Mesenchymal stem cell (in vitro differentiated cells and primary cell): ENCODE results near the gene DPEP2NB.
A peak's percentile ranks its signal among the peaks of the same experiment; 100 is the strongest.

ENCODE experiments used
- DNase-seq: peaks from one replicate; pipeline ENCODE4 v3.0.0-alpha.2; 2013
- H2AFZ ChIP-seq: one replicate; pipeline ENCODE4 v1.6.1; 2013; ENCODE audit warnings: low read depth, mild to moderate bottlenecking, control low read depth, inconsistent platforms, low read length, moderate library complexity
- H2AK5ac ChIP-seq: 2 replicates; pipeline ENCODE4 v1.6.1; 2013; ENCODE audit warnings: low read length, moderate library complexity, mild to moderate bottlenecking, inconsistent platforms; ENCODE audit not compliant: severe bottlenecking
- H2BK120ac ChIP-seq: one replicate; pipeline ENCODE4 v1.6.1; 2013; ENCODE audit warnings: low read depth, mild to moderate bottlenecking, inconsistent platforms, low read length, moderate library complexity
- H2BK12ac ChIP-seq, 2 experiments: one replicate each; pipeline ENCODE4 v1.6.1; 2013; ENCODE audit warnings: inconsistent platforms in 2 of 2, low read length in 2 of 2, mild to moderate bottlenecking in 2 of 2, moderate library complexity in 2 of 2, control low read depth in 1 of 2
- H2BK15ac ChIP-seq: one replicate; pipeline ENCODE4 v1.6.1; 2013; ENCODE audit warnings: mild to moderate bottlenecking, low read depth, inconsistent platforms; ENCODE audit not compliant: poor library complexity, severe bottlenecking
- H2BK5ac ChIP-seq: 2 replicates; pipeline ENCODE4 v1.6.1; 2013; ENCODE audit warnings: low read depth, mild to moderate bottlenecking, low read length, control low read depth, inconsistent platforms; ENCODE audit not compliant: poor library complexity, severe bottlenecking
- H3K14ac ChIP-seq, 2 experiments: one replicate each; pipeline ENCODE4 v1.6.1; 2013; ENCODE audit warnings: inconsistent platforms in 2 of 2, low read length in 2 of 2, control low read depth in 1 of 2, mild to moderate bottlenecking in 1 of 2, moderate library complexity in 1 of 2
- H3K18ac ChIP-seq, 2 experiments: one replicate each; pipeline ENCODE4 v1.6.1; 2013; ENCODE audit warnings: inconsistent platforms in 2 of 2, low read length in 2 of 2, control low read depth in 1 of 2, low read depth in 1 of 2, mild to moderate bottlenecking in 1 of 2
- H3K23ac ChIP-seq, 2 experiments: one replicate each; pipeline ENCODE4 v1.6.1; 2013; ENCODE audit warnings: inconsistent platforms in 2 of 2, low read length in 2 of 2, mild to moderate bottlenecking in 2 of 2, moderate library complexity in 2 of 2, control low read depth in 1 of 2
- H3K27ac ChIP-seq: 2 replicates; pipeline ENCODE4 v1.5.1; 2013; ENCODE audit warnings: mild to moderate bottlenecking, moderate library complexity, low read length, control low read depth, inconsistent platforms; ENCODE audit not compliant: poor library complexity, severe bottlenecking
- H3K27me3 ChIP-seq, 2 experiments: 2 replicates each; pipeline versions ENCODE4 v1.6.1 to v1.7.0; 2013; ENCODE audit warnings: low read length in 2 of 2, mild to moderate bottlenecking in 2 of 2, moderate library complexity in 2 of 2, control low read depth in 1 of 2, inconsistent platforms in 1 of 2; ENCODE audit not compliant: control insufficient read depth in 1 of 2, insufficient read depth in 1 of 2
- H3K36me3 ChIP-seq, 2 experiments: 2 replicates each; pipeline versions ENCODE4 v1.6.1 to v1.7.0; 2013; ENCODE audit warnings: low read length in 2 of 2, control low read depth in 1 of 2, inconsistent platforms in 1 of 2, low read depth in 1 of 2, mild to moderate bottlenecking in 1 of 2; ENCODE audit not compliant: insufficient read depth in 2 of 2, control insufficient read depth in 1 of 2
- H3K4ac ChIP-seq, 2 experiments: one replicate each; pipeline ENCODE4 v1.6.1; 2013; ENCODE audit warnings: inconsistent platforms in 2 of 2, low read length in 2 of 2, mild to moderate bottlenecking in 2 of 2, moderate library complexity in 2 of 2, control low read depth in 1 of 2, low read depth in 1 of 2
- H3K4me1 ChIP-seq: 2 replicates; pipeline ENCODE4 v1.6.1; 2013; ENCODE audit warnings: low read depth, low read length, control low read depth; ENCODE audit not compliant: control insufficient read depth, insufficient read depth
- H3K4me2 ChIP-seq: 2 replicates; pipeline ENCODE4 v1.6.1; 2013; ENCODE audit warnings: low read length, mild to moderate bottlenecking, inconsistent platforms; ENCODE audit not compliant: poor library complexity, severe bottlenecking
- H3K4me3 ChIP-seq, 2 experiments: 2 replicates each; pipeline versions ENCODE4 v1.5.1 to v1.7.0; 2013; ENCODE audit warnings: low read length in 2 of 2, mild to moderate bottlenecking in 2 of 2, control low read depth in 1 of 2, low read depth in 1 of 2; ENCODE audit not compliant: insufficient read depth in 1 of 2
- H3K79me1 ChIP-seq: replicated peaks from 2 replicates; pipeline ENCODE4 v1.6.1; 2013; ENCODE audit warnings: mild to moderate bottlenecking, control low read depth, low read length, inconsistent platforms; ENCODE audit not compliant: poor library complexity, severe bottlenecking
- H3K9ac ChIP-seq: 2 replicates; pipeline ENCODE4 v1.7.0; 2013; ENCODE audit warnings: mild to moderate bottlenecking, low read length, moderate library complexity
- H3K9me3 ChIP-seq: 2 replicates; pipeline ENCODE4 v1.7.0; 2013; ENCODE audit warnings: mild to moderate bottlenecking, low read length; ENCODE audit not compliant: control insufficient read depth
- H4K8ac ChIP-seq: one replicate; pipeline ENCODE4 v1.6.1; 2013; ENCODE audit warnings: inconsistent platforms, mild to moderate bottlenecking, low read length, moderate library complexity
- H4K91ac ChIP-seq: one replicate; pipeline ENCODE4 v1.6.1; 2013; ENCODE audit warnings: mild to moderate bottlenecking, low read length, inconsistent platforms
- WGBS: methylation state at CpG from one replicate; pipeline ENCODE4 v1.1.7; 2013; ENCODE audit warnings: mixed read lengths; 5-methylcytosine and 5-hydroxymethylcytosine counted together

DPEP2NB gene

GRCh38 chr16:67967958-67968399, 47.7 kb downstream of the DPEP2NB start:
- H3K79me1 ChIP-seq = peaks cover 16% of the 10 kb centered on the region
- DNase-seq = peak; percentile 42
- H2AK5ac ChIP-seq = peak overlapping the region; percentile 60
- no peaks in the 10 kb centered on the region for H3K9me3 ChIP-seq
- no peaks in the 10 kb centered on the region for H3K27me3 ChIP-seq
- peaks cover 19 to 28% of the 10 kb centered on the region in 2 experiments for H3K36me3 ChIP-seq
- H3K4me3 ChIP-seq = peak overlapping the region; percentile 85 to 90
- WGBS = 0% methylated on average over 18 of the region's 45 CpGs
- H3K18ac ChIP-seq = peak overlapping the region; percentile 97 to 98
- peak overlapping the region; percentile 82 for H2BK15ac ChIP-seq
- peak overlapping the region; percentile 16 for H3K4me2 ChIP-seq
- peak overlapping the region; percentile 75 for H2AFZ ChIP-seq
- H4K8ac ChIP-seq = peak overlapping the region; percentile 96
- H3K4me1 ChIP-seq = peaks cover 38% of the 10 kb centered on the region
- H3K14ac ChIP-seq = peak overlapping the region in 1 of 2 experiments; percentile 99
- peak overlapping the region; percentile 14 to 60 for H2BK12ac ChIP-seq
- H4K91ac ChIP-seq = peak overlapping the region; percentile 98
- H3K4ac ChIP-seq = peak overlapping the region; percentile 95 to 98
- H3K23ac ChIP-seq = peak overlapping the region; percentile 72 to 94
- peak overlapping the region; percentile 87 for H2BK120ac ChIP-seq
- H3K27ac ChIP-seq = peak overlapping the region; percentile 79
- peak overlapping the region; percentile 96 for H2BK5ac ChIP-seq
- peak overlapping the region; percentile 92 for H3K9ac ChIP-seq

GRCh38 chr16:67967183-67967957, 48.3 kb downstream of the DPEP2NB start:
- peak overlapping the region; percentile 87 for H2BK120ac ChIP-seq
- peaks cover 38% of the 10 kb centered on the region for H3K4me1 ChIP-seq
- no peak overlapping the region for H2BK15ac ChIP-seq
- peak overlapping the region; percentile 60 for H2AK5ac ChIP-seq
- H4K8ac ChIP-seq = peak overlapping the region; percentile 59
- peak overlapping the region in 1 of 2 experiments; percentile 99 for H3K14ac ChIP-seq
- peak overlapping the region; percentile 95 for H4K91ac ChIP-seq
- H2AFZ ChIP-seq = no peak overlapping the region
- H3K4ac ChIP-seq = peak overlapping the region; percentile 73 to 95
- H3K79me1 ChIP-seq = peaks cover 19% of the 10 kb centered on the region
- H3K23ac ChIP-seq = peak overlapping the region; percentile 72 to 75
- H3K18ac ChIP-seq = peak overlapping the region; percentile 97 to 98
- H3K4me3 ChIP-seq = peak overlapping the region; percentile 85 to 90
- DNase-seq = peak; percentile 42
- no peaks in the 10 kb centered on the region for H3K27me3 ChIP-seq
- H3K9me3 ChIP-seq = no peaks in the 10 kb centered on the region
- H3K4me2 ChIP-seq = peak overlapping the region; percentile 16
- peak overlapping the region; percentile 14 to 21 for H2BK12ac ChIP-seq
- H3K9ac ChIP-seq = peak overlapping the region; percentile 92
- WGBS = 14% methylated on average over 15 of the region's 18 CpGs
- H3K27ac ChIP-seq = peak overlapping the region; percentile 79
- H2BK5ac ChIP-seq = peak overlapping the region; percentile 96
- H3K36me3 ChIP-seq = peaks cover 25 to 32% of the 10 kb centered on the region in 2 experiments

GRCh38 chr16:67966549-67967182, 49.0 kb downstream of the DPEP2NB start:
- Histone ChIP-seq H3K4me2 (peak overlapping the region; percentile 16), H3K4me3 (peak overlapping the region; percentile 85 to 90), H3K18ac (peak overlapping the region; percentile 33 to 98), H3K27ac (peak overlapping the region; percentile 62), H3K14ac (peak overlapping the region in 1 of 2 experiments; percentile 99), H3K27me3 (no peaks in the 10 kb centered on the region), H3K9me3 (no peaks in the 10 kb centered on the region), H2AFZ (no peak overlapping the region), H3K23ac (peak overlapping the region in 1 of 2 experiments; percentile 95), H2AK5ac (peak overlapping the region; percentile 80), H2BK120ac (no peak overlapping the region), H4K91ac (peak overlapping the region; percentile 85), H2BK5ac (peak overlapping the region; percentile 81), H3K9ac (peak overlapping the region; percentile 92), H3K4ac (peak overlapping the region; percentile 58 to 75), H3K4me1 (peaks cover 40% of the 10 kb centered on the region), H3K36me3 (peaks cover 32 to 39% of the 10 kb centered on the region in 2 experiments), H2BK15ac (peak overlapping the region; percentile 52), H4K8ac (peak overlapping the region; percentile 46), H3K79me1 (peaks cover 25% of the 10 kb centered on the region), H2BK12ac (peak overlapping the region; percentile 63 to 75)
- WGBS = 79% methylated on average over 3 of the region's 3 CpGs
- DNase-seq = peak; percentile 35
